ENCODE data around the gene MAN2A1.

MAN2A1 gene

GRCh38 chr5:109718216-109718615 lies 28.5 kb downstream of the MAN2A1 start:
- in situ Hi-C loops (cut with HindIII; ENCODE audit: low sequenced_read_pairs), result no loop called here

GRCh38 chr5:109718632-109719031 lies 28.9 kb downstream of the MAN2A1 start:
- DNase-seq (ENCODE audit: low read depth, low spot score), result no peak
- TF ChIP-seq CTCF (IDR thresholded peaks at IDR 0.05; ENCODE audit: low read depth, low read length), result no peak
- in situ Hi-C loops (cut with HindIII; ENCODE audit: low sequenced_read_pairs), result no loop called here
- no peak overlapping the region for H3K4me3 ChIP-seq (ENCODE audit: low read depth, low read length)

More at GRCh38 chr5:109718216-109718615, 28.5 kb downstream of the MAN2A1 start:
- H3K4me3 ChIP-seq (ENCODE audit: low read depth, low read length), result no peak overlapping the region
- no peak for TF ChIP-seq CTCF (IDR thresholded peaks at IDR 0.05; ENCODE audit: low read depth, low read length)
- no peak for DNase-seq (ENCODE audit: low read depth, low spot score)

- TF ChIP-seq CTCF (IDR thresholded peaks at IDR 0.05; ENCODE audit: low read depth, low read length), result no peak
- in situ Hi-C loops (cut with HindIII; ENCODE audit: low sequenced_read_pairs), result no loop called here
- no peak overlapping the region for H3K4me3 ChIP-seq (ENCODE audit: low read depth, low read length)
These were observed 30.3 kb downstream of the MAN2A1 start for GRCh38 chr5:109719978-109720377.

GRCh38 chr5:109721741-109722140 lies 32.0 kb downstream of the MAN2A1 start:
- in situ Hi-C loops (cut with HindIII; ENCODE audit: low sequenced_read_pairs), result no loop called here
- TF ChIP-seq CTCF (IDR thresholded peaks at IDR 0.05; ENCODE audit: low read depth, low read length), result no peak
- no peak for DNase-seq (ENCODE audit: low read depth, low spot score)
- no peak overlapping the region for H3K4me3 ChIP-seq (ENCODE audit: low read depth, low read length)

More at GRCh38 chr5:109719978-109720377, 30.3 kb downstream of the MAN2A1 start:
- DNase-seq (ENCODE audit: low read depth, low spot score), result no peak

DNA sequence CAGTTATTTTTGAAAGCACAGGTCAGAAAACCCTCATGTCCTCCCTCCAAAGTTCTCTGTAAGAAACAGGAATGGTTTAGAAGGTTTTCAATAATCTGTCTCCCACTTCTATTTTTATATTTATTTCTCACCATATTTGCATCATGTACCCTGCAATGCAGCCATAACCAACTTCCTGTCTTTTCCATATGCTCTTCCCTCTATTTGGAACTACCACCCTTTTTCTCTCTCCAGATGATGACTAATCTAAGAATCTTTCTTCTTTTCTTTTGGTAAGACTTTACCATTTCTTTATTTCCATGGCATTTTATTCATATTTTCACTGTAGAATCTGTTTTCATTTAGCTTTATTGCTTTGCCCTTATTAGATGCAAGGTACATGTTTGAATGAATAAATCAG lies 33.9 kb downstream of the MAN2A1 start:
- H3K4me3 ChIP-seq (ENCODE audit: low read depth, low read length), result no peak overlapping the region
- DNase-seq (ENCODE audit: low read depth, low spot score), result no peak
- in situ Hi-C loops (cut with HindIII; ENCODE audit: low sequenced_read_pairs), result no loop called here
- TF ChIP-seq CTCF (IDR thresholded peaks at IDR 0.05; ENCODE audit: low read depth, low read length), result no peak

- in situ Hi-C loops (cut with HindIII; ENCODE audit: low sequenced_read_pairs), result no loop called here
- no peak for DNase-seq (ENCODE audit: low read depth, low spot score)
- no peak overlapping the region for H3K4me3 ChIP-seq (ENCODE audit: low read depth, low read length)
- TF ChIP-seq CTCF (IDR thresholded peaks at IDR 0.05; ENCODE audit: low read depth, low read length), result no peak
These were observed 35.4 kb downstream of the MAN2A1 start for GRCh38 chr5:109725135-109725534.
